Endothelial cell of umbilical vein (primary cell): ENCODE measurements around the gene CIB2. TPM values are rescaled to one million over a fixed set of nuclear protein-coding genes. Genes with fewer than 3 reads are reported as not detected.

Experiments
- BruUV-seq: library from RNA; stranded (reverse); fragments of 400-500 nt; replicated peaks from 2 replicates; lab custom pipeline; 2021; lab: Mats Ljungman, UMichigan
- CTCF ChIA-PET: fragments of 300-600, 350-600 bp; sonication (Branson Sonifier 250); formaldehyde crosslinking; loops from one replicate; lab custom pipeline; 2021; ENCODE audit warnings: antibody characterized with exemption, inconsistent platforms; lab: Charles Lee
- POLR2A ChIA-PET: fragments of 300-600, 350-600 bp; sonication (Branson Sonifier 250); formaldehyde crosslinking; loops from one replicate; lab custom pipeline; 2021; ENCODE audit warnings: antibody characterized with exemption, inconsistent platforms; lab: Charles Lee
- DNase-seq: peaks from one replicate; pipeline ENCODE4 v3.0.0-alpha.2; 2011; ENCODE audit warnings: low read depth, low spot score
- FAIRE-seq: peaks from 2 replicates; lab custom pipeline; 2011; peaks lifted over from hg19 to GRCh38; lab: Jason Lieb, UNC
- H2AFZ ChIP-seq: 2 replicates; pipeline ENCODE4 v1.6.0; 2012; ENCODE audit warnings: low read depth, low read length, control low read depth, inconsistent platforms
- H3K27ac ChIP-seq: 2 replicates; pipeline ENCODE4 v1.5.1; 2011; ENCODE audit warnings: low read depth, mild to moderate bottlenecking, control low read depth, low read length, moderate library complexity; ENCODE audit not compliant: insufficient read depth
- H3K27me3 ChIP-seq, 2 experiments: 2 replicates each; pipeline versions ENCODE4 v1.6.0 to v1.6.1; 2011; ENCODE audit warnings: low read length in 2 of 2, mixed read lengths in 1 of 2; ENCODE audit not compliant: control insufficient read depth in 2 of 2, insufficient read depth in 2 of 2
- H3K36me3 ChIP-seq, 2 experiments: 2 replicates in 1 of 2; 3 replicates in 1 of 2; pipeline ENCODE4 v1.5.1; 2011; ENCODE audit warnings: low read length in 2 of 2, mild to moderate bottlenecking in 1 of 2, moderate library complexity in 1 of 2; ENCODE audit not compliant: control insufficient read depth in 2 of 2, insufficient read depth in 2 of 2; ENCODE audit errors: extremely low read depth in 1 of 2
- H3K4me1 ChIP-seq: 3 replicates; pipeline ENCODE4 v1.5.1; 2011; ENCODE audit warnings: mild to moderate bottlenecking, low read length; ENCODE audit not compliant: control insufficient read depth, insufficient read depth; ENCODE audit errors: extremely low read depth
- H3K4me2 ChIP-seq: 2 replicates; pipeline ENCODE4 v1.6.1; 2011; ENCODE audit warnings: low read length, control low read depth, mixed read lengths; ENCODE audit not compliant: insufficient read depth
- H3K4me3 ChIP-seq, 3 experiments: fragments of 200-600 bp in 1 of 3; sonication (generic), shearing (Covaris generic) in 1 of 3; replicated peaks in 1 of 3; 2 replicates each; pipeline ENCODE4 v1.5.1; 2011 to 2016; ENCODE audit warnings: control low read depth in 3 of 3, low read length in 3 of 3, mild to moderate bottlenecking in 2 of 3, inconsistent platforms in 1 of 3, low read depth in 1 of 3, moderate library complexity in 1 of 3; ENCODE audit not compliant: insufficient read depth in 1 of 3
- H3K79me2 ChIP-seq: 2 replicates; pipeline ENCODE4 v1.6.0; 2012; ENCODE audit warnings: low read length, inconsistent platforms; ENCODE audit not compliant: control insufficient read depth, insufficient read depth
- H3K9ac ChIP-seq: replicated peaks from 2 replicates; pipeline ENCODE3; 2011; ENCODE audit warnings: low read length, control low read depth; ENCODE audit not compliant: insufficient read depth; ENCODE audit errors: extremely low read depth
- H3K9me1 ChIP-seq: replicated peaks from 3 replicates; pipeline ENCODE4 v1.6.0; 2011; ENCODE audit warnings: mild to moderate bottlenecking, low read length; ENCODE audit not compliant: control insufficient read depth, insufficient read depth; ENCODE audit errors: extremely low read depth
- H3K9me3 ChIP-seq: replicated peaks from 2 replicates; pipeline ENCODE4 v1.5.1; 2012; ENCODE audit warnings: low read length, inconsistent platforms; ENCODE audit not compliant: control insufficient read depth, insufficient read depth
- H4K20me1 ChIP-seq: replicated peaks from 2 replicates; pipeline ENCODE3; 2011; ENCODE audit warnings: mild to moderate bottlenecking, low read length; ENCODE audit not compliant: control insufficient read depth, insufficient read depth; ENCODE audit errors: extremely low read depth
- EZH2 ChIP-seq: IDR thresholded peaks from 2 replicates; pipeline ENCODE4 v1.6.1; 2012; ENCODE audit warnings: borderline replicate concordance, low read depth, mild to moderate bottlenecking, moderate library complexity, low read length, inconsistent platforms; ENCODE audit not compliant: severe bottlenecking
- FOS ChIP-seq: IDR thresholded peaks from 2 replicates; pipeline ENCODE4 v1.6.1; 2011; ENCODE audit warnings: mild to moderate bottlenecking, low read length, moderate library complexity, borderline replicate concordance; ENCODE audit not compliant: insufficient read depth
- JUN ChIP-seq: IDR thresholded peaks from 2 replicates; pipeline ENCODE4 v1.6.1; 2011; ENCODE audit warnings: borderline replicate concordance, low read depth; ENCODE audit not compliant: insufficient read length, insufficient read depth
- MYC ChIP-seq: IDR thresholded peaks from one replicate; pipeline ENCODE4 v1.6.1; 2011; ENCODE audit warnings: mild to moderate bottlenecking, low read depth, low read length
- POLR2A ChIP-seq: IDR thresholded peaks from 2 replicates; pipeline ENCODE4 v1.6.1; 2012; ENCODE audit warnings: low read depth, mild to moderate bottlenecking, control low read depth, low read length
- POLR2AphosphoS5 ChIP-seq: IDR thresholded peaks from 2 replicates; pipeline ENCODE4 v1.6.1; 2012; ENCODE audit warnings: low read depth, mild to moderate bottlenecking, control low read depth, low read length, moderate library complexity; ENCODE audit not compliant: insufficient read depth
- dilution Hi-C: fragments of 300-500 bp; cut with MboI; formaldehyde crosslinking; loops from one replicate; pipeline ENCODE4 v1.15.0; 2019; ENCODE audit warnings: low sequenced_read_pairs; ENCODE audit not compliant: extremely low pct_ligation_motif_present
- intact Hi-C: fragments of 100-400 bp; cut with micrococcal nuclease; formaldehyde crosslinking; loops from one replicate; pipeline ENCODE4 v1.10.0; 2022
- polyA plus RNA-seq, 4 experiments: library from polyadenylated mRNA; depleted of rRNA in 3 of 4; stranded (reverse) in 3 of 4; unstranded in 1 of 4; fragments of >200 nt; gene quantifications; 2 replicates each; pipeline versions ENCODE4 v1.2.1 to v1.2.3, GENCODE V29; 2011 to 2012; ENCODE audit warnings: missing spikeins in 1 of 4
- total RNA-seq: library from RNA; stranded (reverse); gene quantifications from 2 replicates; pipeline ENCODE4 v1.2.3, GENCODE V29; 2021
- TF ChIP-seq, protein P1 (sequence below), 2 donors: IDR thresholded peaks; 1 replicate in 1 of 2; 2 replicates in 1 of 2; pipeline ENCODE4 v1.5.1; 2011; ENCODE audit warnings: low read length in 2 of 2, mild to moderate bottlenecking in 2 of 2, moderate library complexity in 2 of 2, control low read depth in 1 of 2, inconsistent platforms in 1 of 2, low read depth in 1 of 2; ENCODE audit not compliant: insufficient read depth in 1 of 2; ENCODE audit errors: extremely low read depth in 1 of 2
- TF ChIP-seq, protein P2 (sequence below): IDR thresholded peaks from 2 replicates; pipeline ENCODE4 v1.6.1; 2011; ENCODE audit not compliant: insufficient read depth, insufficient read length

The CIB2 gene
- total and polyA plus RNA-seq, 2 donors (not counting 3 experiments of a cell fraction or from before 2014, with no cell fraction given) = 4.0 to 7.7 TPM

DNA sequence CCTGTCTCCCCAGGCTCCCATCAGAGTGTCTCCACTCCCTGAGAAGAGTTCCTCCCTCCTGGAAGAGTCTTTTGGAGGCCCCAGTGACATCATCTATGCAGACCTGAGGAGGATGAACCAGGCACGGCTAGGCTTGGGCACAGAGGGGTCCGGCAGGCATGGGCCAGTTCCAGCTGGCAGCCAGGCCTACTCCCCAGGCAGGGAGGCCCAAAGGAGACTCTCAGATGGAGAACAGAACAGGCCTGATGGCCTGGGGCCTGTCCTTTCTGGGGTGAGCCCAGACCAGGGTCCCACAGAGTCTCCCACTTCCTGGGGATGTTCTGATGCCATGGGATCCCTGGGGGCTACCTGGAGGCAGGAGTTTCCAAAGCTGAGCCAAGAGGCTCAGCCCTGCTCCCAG is 30.4 kb downstream of the CIB2 start:
- DNase-seq (no peak), FAIRE-seq (no peak)
- H3K9me1 ChIP-seq = no peaks in the 10 kb centered on the region
- H3K4me2 ChIP-seq = no peak overlapping the region
- no peaks in the 10 kb centered on the region for H3K9me3 ChIP-seq
- no peak for TF ChIP-seq POLR2A
- TF ChIP-seq JUN = no peak
- no peak for TF ChIP-seq EZH2
- TF ChIP-seq POLR2AphosphoS5 = no peak
- TF ChIP-seq MYC = no peak
- dilution Hi-C loops = no loop called here
- no peak overlapping the region for H3K9ac ChIP-seq
- ChIA-PET CTCF (no interaction called here), POLR2A (no interaction called here)
- no TSS peak for BruUV-seq
- peaks cover 11% of the 10 kb centered on the region for H3K4me1 ChIP-seq
- H2AFZ ChIP-seq = no peak overlapping the region
- no peak overlapping the region for H3K4me3 ChIP-seq
- H3K36me3 ChIP-seq = no peaks in the 10 kb centered on the region
- H4K20me1 ChIP-seq = no peaks in the 10 kb centered on the region
- H3K27ac ChIP-seq = no peak overlapping the region
- H3K27me3 ChIP-seq = no peaks in the 10 kb centered on the region
- intact Hi-C loops = no loop called here
- H3K79me2 ChIP-seq = no peaks in the 10 kb centered on the region

DNA sequence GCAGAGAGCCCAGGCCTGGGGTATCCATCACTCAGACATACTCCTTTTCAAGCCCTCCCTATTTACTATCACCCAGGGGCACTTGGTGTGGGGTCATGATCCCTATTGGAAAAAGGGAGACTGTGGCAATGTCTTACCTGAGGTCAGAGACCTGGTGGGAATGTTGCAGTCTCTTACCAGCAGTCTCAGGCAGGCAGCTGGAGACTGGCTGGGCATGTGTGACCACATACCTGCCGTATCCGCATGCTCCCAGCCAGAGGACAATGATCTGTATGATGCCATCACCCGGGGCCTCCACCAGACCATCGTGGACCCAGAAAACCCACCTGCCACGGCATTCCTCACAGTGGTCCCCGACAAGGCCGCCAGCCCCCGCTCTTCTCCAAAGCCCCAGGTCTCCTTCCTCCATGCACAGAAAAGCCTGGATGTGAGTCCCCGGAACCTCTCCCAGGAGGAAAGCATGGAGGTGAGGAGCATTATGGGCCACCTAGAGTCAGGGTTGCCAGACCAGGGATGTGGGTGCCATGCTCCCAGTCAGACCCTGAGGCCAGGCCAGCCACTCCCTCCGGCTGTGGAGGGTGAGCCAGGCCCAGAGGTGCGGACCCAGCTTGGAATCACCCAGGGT is 33.0 kb downstream of the CIB2 start:
- DNase-seq (no peak), FAIRE-seq (no peak)
- Histone ChIP-seq H3K4me2 (no peak overlapping the region), H2AFZ (no peak overlapping the region), H3K27ac (no peak overlapping the region), H3K4me1 (no peaks in the 10 kb centered on the region), H4K20me1 (no peaks in the 10 kb centered on the region), H3K79me2 (no peaks in the 10 kb centered on the region), H3K9ac (no peak overlapping the region), H3K36me3 (no peaks in the 10 kb centered on the region), H3K4me3 (no peak overlapping the region), H3K9me1 (no peaks in the 10 kb centered on the region), H3K27me3 (peaks cover 7 to 14% of the 10 kb centered on the region in 2 experiments), H3K9me3 (no peaks in the 10 kb centered on the region)
- dilution Hi-C loops = no loop called here
- no TSS peak for BruUV-seq
- POLR2A ChIA-PET = no interaction called here
- CTCF ChIA-PET = interaction anchor here (1.1 to 3.9 kb wide), 3 partner anchors 10 to 132 kb away, joined by 3 to 20 read pairs (median 4); no protein-coding TSS in a partner anchor
- intact Hi-C loops = no loop called here
- TF ChIP-seq, protein P1, sequence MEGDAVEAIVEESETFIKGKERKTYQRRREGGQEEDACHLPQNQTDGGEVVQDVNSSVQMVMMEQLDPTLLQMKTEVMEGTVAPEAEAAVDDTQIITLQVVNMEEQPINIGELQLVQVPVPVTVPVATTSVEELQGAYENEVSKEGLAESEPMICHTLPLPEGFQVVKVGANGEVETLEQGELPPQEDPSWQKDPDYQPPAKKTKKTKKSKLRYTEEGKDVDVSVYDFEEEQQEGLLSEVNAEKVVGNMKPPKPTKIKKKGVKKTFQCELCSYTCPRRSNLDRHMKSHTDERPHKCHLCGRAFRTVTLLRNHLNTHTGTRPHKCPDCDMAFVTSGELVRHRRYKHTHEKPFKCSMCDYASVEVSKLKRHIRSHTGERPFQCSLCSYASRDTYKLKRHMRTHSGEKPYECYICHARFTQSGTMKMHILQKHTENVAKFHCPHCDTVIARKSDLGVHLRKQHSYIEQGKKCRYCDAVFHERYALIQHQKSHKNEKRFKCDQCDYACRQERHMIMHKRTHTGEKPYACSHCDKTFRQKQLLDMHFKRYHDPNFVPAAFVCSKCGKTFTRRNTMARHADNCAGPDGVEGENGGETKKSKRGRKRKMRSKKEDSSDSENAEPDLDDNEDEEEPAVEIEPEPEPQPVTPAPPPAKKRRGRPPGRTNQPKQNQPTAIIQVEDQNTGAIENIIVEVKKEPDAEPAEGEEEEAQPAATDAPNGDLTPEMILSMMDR (IDR thresholded peaks at IDR 0.05; ENCODE audit: extremely low read depth in 1 of 2, insufficient read depth in 1 of 2, low read depth in 1 of 2, low read length in 2 of 2) = no peak
- TF ChIP-seq POLR2A (no peak), JUN (no peak), FOS (no peak), POLR2AphosphoS5 (no peak)
- TF ChIP-seq, protein P2, sequence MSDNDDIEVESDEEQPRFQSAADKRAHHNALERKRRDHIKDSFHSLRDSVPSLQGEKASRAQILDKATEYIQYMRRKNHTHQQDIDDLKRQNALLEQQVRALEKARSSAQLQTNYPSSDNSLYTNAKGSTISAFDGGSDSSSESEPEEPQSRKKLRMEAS = no peak
